AG04449 (cell line): Measurements from ENCODE around the gene PRMT3.
"Not testable (repeated sequence)": the region's sequence is repeated elsewhere in the genome, so short reads cannot be mapped to it uniquely, and the experiment has no call there.

Experiments used
- CTCF ChIA-PET: fragments of 350-600 bp; formaldehyde crosslinking; extraction: SDS; loops from one replicate; lab custom pipeline; 2021; ENCODE audit warnings: antibody characterized with exemption; lab: Yijun Ruan, JAX
- POLR2A ChIA-PET: fragments of 400-600, 350-600 bp; formaldehyde crosslinking; extraction: SDS; loops from one replicate; lab custom pipeline; 2020; ENCODE audit warnings: antibody characterized with exemption, inconsistent platforms; lab: Yijun Ruan, JAX
- DNase-seq: peaks from one replicate; pipeline ENCODE4 v3.0.0-alpha.2; 2010; ENCODE audit warnings: low read depth, low spot score
- H3K4me3 ChIP-seq: 2 replicates; pipeline ENCODE4 v1.5.1; 2011; ENCODE audit warnings: low read depth, mild to moderate bottlenecking, control low read depth, low read length
- TF ChIP-seq, protein P1 (sequence below): IDR thresholded peaks from one replicate; pipeline ENCODE4 v1.5.1; 2011; ENCODE audit warnings: mild to moderate bottlenecking, moderate library complexity, low read length, control low read depth, inconsistent platforms; ENCODE audit not compliant: insufficient read depth; ENCODE audit errors: missing control alignments

Gene PRMT3

DNA sequence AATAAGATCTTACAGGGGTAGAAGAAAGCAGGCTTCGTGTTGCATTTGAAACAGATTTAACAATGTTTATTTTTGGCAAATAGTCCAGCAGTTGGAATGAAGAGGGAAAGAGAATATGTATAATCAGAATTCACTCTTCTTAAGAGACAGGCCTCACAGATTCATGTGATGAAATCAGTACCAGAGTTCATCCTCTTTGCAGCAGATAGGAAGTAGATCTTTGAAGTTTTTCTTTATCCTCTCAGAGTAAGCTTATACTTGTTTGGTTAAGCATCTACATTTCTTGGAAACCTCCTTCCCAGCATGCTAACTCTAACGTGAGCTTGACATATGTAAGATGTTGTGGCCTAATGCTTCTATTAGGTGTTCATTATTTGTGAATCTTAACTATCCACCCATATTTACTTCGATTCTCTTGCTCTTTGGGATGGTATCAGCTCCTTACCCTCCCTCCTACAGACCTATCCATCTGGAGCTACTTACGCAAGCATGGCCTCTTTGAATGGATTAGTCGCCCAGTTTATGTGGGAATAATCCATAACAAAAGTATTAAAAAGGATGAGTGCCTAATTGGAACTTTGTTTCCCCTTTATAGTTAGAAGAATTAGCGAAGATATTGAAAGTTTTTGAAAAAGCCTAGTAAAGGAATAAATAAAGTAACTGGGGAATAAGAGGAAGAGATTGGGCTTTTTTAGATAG lies 80.1 kb downstream of the PRMT3 start:
- POLR2A ChIA-PET: no interaction called here
- TF ChIP-seq, protein P1, sequence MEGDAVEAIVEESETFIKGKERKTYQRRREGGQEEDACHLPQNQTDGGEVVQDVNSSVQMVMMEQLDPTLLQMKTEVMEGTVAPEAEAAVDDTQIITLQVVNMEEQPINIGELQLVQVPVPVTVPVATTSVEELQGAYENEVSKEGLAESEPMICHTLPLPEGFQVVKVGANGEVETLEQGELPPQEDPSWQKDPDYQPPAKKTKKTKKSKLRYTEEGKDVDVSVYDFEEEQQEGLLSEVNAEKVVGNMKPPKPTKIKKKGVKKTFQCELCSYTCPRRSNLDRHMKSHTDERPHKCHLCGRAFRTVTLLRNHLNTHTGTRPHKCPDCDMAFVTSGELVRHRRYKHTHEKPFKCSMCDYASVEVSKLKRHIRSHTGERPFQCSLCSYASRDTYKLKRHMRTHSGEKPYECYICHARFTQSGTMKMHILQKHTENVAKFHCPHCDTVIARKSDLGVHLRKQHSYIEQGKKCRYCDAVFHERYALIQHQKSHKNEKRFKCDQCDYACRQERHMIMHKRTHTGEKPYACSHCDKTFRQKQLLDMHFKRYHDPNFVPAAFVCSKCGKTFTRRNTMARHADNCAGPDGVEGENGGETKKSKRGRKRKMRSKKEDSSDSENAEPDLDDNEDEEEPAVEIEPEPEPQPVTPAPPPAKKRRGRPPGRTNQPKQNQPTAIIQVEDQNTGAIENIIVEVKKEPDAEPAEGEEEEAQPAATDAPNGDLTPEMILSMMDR: no peak
- H3K4me3 ChIP-seq: no peak overlapping the region
- DNase-seq: no peak
- CTCF ChIA-PET: no interaction called here

DNA sequence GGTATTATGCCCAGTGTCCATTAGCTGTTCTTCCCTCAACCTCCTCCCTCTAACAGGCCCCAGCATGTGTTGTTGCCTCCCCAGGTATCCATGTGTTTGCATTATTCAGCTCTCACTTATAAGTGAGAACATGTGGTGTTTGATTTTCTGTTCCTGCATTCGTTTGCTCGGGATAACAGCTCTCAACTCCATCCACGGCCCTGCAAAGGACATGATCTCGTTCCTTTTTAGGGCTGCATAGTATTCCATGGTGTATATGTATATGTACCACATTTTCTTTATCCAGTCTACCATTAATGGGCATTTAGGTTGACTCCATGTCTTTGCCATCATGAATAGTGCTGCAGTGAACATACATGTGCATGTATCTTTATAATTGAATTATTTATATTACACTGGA lies 82.8 kb downstream of the PRMT3 start:
- TF ChIP-seq, protein P1: no peak
- no peak overlapping the region for H3K4me3 ChIP-seq
- ChIA-PET CTCF (no interaction called here), POLR2A (no interaction called here)
- DNase-seq: no peak

GRCh38 chr11:20471929-20472328 lies 84.4 kb downstream of the PRMT3 start:
- not testable (repeated sequence) for H3K4me3 ChIP-seq

DNA sequence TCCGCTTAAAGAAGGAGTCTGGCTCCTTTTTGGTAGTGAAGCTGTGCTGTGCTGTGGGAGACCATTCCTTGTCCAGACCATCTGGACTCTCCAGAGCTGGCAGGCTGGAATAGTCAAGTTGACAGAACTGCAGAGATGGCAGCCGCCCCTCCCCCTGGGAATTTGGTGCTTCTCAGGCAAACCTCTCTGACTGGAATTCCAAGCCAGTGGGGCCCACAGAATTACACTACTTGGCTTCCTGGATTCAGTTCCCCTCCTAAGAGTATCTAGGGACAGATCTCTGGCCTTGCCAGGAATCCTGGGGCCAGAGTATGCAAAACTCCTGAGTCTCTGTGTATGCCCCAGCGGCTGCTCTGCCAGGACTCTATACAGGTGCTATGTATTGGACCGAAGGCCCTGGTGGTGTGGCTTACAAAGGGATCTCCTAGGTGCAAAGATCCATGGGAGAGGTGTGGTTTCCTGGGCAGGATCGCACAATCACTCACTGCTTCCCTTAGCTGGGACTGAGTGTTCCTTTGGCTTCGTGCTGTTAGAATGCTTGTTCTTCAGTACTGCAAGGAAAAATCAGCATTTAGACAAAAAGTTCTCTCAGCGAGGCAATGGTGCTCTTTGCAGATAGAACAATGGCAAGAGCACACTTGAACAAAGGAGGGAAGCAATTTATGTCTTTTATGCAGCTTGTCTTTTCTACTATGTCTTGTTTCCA lies 86.8 kb downstream of the PRMT3 start:
- DNase-seq: no peak
- TF ChIP-seq, protein P1: no peak
- no peak overlapping the region for H3K4me3 ChIP-seq
- ChIA-PET CTCF (interaction anchor here (1.2 kb wide), 1 partner anchor 77 kb away, joined by 4 read pairs; no protein-coding TSS in a partner anchor), POLR2A (no interaction called here)

More at GRCh38 chr11:20471929-20472328, 84.4 kb downstream of the PRMT3 start:
- CTCF ChIA-PET, POLR2A ChIA-PET, DNase-seq: not testable (repeated sequence)

GRCh38 chr11:20474882-20475517 lies 87.5 kb downstream of the PRMT3 start:
- TF ChIP-seq, protein P1: no peak
- ChIA-PET POLR2A (no interaction called here), CTCF (interaction anchor here (1.2 kb wide), 1 partner anchor 78 kb away, joined by 4 read pairs; no protein-coding TSS in a partner anchor)
- no peak for DNase-seq
- no peak overlapping the region for H3K4me3 ChIP-seq

DNA sequence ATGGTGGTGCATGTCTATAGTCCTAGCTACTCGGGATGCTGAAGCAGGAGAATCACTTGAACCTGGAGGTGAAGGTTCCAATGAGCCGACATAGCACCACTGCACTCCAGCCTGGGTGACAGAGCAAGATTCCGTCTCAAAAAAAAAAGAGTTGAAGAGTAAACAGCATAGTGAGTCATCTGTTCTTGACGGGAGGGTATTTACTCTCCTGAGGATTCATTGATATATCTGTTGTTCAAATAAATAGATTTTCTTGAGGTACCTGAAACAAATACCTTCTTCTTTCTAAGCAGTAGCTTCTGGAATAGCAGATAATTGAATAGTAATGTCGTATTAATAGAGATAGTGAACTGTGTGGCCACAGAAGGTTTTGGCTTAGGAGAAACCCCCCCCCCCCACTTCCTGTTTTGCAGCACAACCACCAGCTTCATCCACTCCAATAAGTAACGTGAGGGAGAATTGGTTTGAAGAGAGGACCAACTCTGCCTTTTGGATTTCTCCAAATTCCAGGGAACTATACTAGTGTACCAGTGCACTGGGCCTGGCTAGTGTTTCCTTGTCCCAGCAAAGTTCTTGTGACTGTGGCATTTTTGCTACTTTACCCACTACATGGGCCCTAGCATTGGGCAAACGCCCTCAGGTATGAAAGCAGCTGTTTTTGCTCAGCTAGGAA lies 90.0 kb downstream of the PRMT3 start:
- ChIA-PET CTCF (interaction anchor here (0.6 kb wide), 1 partner anchor 346 kb away, joined by 3 read pairs; no protein-coding TSS in a partner anchor), POLR2A (no interaction called here)
- no peak for DNase-seq
- TF ChIP-seq, protein P1: no peak
- H3K4me3 ChIP-seq: no peak overlapping the region
